Fibroblast of pulmonary artery (primary cell): ENCODE results near the gene CCL5.

ENCODE experiments used
- DNase-seq: peaks from one replicate; pipeline ENCODE4 v3.0.0-alpha.2; 2010; ENCODE audit warnings: low read depth
- H3K4me3 ChIP-seq: replicated peaks from 2 replicates; pipeline ENCODE4 v1.5.1; 2011; ENCODE audit warnings: low read depth, mild to moderate bottlenecking, control low read depth, low read length, moderate library complexity
- TF ChIP-seq, protein P1 (sequence below): IDR thresholded peaks from 2 replicates; pipeline ENCODE4 v1.5.1; 2011; ENCODE audit warnings: mild to moderate bottlenecking, control low read depth, low read length, inconsistent platforms; ENCODE audit errors: missing control alignments

The CCL5 gene

DNA sequence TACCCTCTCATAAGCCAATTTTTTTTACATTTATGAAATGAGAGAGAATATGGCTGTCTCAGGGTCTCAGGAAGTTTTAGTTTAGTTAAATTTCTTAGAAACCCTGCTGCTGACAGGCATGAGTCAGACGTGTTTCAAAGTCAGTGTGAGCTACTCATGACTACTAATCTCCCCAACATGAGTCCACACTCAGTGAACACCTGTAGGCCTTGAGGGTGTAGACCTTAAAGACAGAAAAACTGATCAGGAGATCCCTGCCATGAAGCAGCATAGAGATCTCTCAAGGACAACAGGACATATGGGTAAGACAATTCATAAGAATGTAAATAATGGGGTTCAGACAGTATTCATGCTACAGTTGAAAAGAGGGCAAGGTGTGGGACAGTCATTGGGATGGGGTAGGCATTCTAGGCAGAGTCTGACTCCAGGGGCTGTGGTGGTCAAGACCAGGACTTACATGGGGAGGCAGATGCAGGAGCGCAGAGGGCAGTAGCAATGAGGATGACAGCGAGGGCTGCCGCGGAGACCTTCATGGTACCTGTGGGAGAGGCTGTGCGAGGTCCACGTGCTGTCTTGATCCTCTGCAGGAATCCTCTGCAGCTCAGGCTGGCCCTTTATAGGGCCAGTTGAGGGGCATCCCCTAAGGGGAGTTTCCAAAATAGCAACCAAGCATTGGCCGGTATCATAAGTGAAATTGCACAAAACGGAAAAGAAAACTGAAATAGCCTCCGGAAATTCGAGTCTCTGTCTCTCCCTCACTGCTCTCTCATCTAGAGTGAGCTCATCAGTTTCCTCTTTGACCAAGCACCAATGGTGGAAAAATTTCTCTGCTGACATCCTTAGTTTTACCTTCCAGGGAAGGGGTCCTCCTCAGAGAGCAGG, at the start of gene CCL5:
TSS of gene CCL5 (minus strand) at position 588 of the 882 bp plus-strand sequence.
- DNase-seq = peak; percentile 59
- H3K4me3 ChIP-seq = no peak within 1 kb of the TSS

DNA sequence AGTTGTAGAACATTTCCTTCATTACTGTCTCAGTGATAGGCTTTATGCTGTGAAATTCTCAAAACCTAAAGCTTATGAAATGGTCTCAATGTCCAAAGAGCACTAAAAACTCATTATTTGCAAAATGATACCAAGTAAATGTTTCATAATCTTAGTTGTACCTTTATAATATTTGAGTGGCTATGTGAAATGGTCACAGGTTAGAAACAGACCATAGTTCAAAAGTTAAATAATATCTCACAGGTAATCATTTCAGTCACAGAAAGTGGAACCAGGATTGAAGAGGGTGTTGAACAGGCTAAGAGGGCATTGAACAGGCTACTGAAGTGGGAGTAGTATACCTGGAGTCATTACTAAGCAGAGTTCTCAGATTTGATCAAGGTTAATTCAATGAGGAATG, 47.6 kb upstream of the CCL5 start:
- H3K4me3 ChIP-seq = no peak overlapping the region
- TF ChIP-seq, protein P1, sequence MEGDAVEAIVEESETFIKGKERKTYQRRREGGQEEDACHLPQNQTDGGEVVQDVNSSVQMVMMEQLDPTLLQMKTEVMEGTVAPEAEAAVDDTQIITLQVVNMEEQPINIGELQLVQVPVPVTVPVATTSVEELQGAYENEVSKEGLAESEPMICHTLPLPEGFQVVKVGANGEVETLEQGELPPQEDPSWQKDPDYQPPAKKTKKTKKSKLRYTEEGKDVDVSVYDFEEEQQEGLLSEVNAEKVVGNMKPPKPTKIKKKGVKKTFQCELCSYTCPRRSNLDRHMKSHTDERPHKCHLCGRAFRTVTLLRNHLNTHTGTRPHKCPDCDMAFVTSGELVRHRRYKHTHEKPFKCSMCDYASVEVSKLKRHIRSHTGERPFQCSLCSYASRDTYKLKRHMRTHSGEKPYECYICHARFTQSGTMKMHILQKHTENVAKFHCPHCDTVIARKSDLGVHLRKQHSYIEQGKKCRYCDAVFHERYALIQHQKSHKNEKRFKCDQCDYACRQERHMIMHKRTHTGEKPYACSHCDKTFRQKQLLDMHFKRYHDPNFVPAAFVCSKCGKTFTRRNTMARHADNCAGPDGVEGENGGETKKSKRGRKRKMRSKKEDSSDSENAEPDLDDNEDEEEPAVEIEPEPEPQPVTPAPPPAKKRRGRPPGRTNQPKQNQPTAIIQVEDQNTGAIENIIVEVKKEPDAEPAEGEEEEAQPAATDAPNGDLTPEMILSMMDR = no peak
- DNase-seq = no peak

More for the DNA sequence above, at the start of gene CCL5:
- TF ChIP-seq, protein P1 = no peak

DNA sequence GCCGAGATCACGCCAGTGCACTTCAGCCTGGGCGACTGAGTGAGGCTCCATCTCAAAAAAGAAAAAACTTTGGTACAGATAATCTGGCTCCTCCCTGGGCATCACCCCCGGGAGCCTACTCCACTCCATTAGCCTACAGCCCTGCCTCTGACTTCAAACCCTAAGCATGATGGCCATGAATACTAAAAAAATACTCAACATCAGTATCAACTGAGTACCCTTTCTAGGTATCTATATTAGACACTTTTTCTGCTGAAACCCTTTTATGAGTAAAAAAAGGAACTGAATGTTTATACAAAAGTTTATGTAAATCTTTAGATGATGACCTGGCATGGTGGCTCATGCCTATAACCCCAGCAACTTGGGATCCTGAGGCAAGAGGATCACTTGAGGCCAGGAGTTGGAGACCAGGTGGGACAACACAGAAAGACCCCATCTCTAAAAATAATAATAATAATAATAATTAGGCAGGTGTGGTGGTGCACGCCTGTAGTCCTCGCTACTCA, 43.5 kb upstream of the CCL5 start:
- DNase-seq = no peak
- TF ChIP-seq, protein P1 = no peak
- H3K4me3 ChIP-seq = no peak overlapping the region

DNA sequence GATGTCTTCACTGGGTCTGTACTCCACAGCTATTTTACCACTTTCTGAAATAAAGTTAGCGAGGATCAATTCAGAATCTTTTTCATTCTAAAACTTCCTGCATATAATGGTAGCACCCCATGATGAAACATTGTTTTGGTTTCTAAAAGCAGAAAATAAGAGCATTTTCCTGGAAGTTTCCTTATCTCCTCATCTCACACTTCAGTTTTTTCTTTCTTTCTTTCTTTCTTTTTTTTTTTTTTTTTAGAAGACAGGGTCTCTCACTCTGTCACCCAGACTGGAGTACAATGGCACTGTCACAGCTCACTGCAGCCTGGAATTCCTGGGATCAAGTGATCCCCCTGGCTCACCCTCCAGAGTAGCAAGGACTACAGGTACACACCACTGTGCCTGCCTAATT, 40.1 kb upstream of the CCL5 start:
- no peak for DNase-seq
- no peak overlapping the region for H3K4me3 ChIP-seq
- TF ChIP-seq, protein P1 = no peak

DNA sequence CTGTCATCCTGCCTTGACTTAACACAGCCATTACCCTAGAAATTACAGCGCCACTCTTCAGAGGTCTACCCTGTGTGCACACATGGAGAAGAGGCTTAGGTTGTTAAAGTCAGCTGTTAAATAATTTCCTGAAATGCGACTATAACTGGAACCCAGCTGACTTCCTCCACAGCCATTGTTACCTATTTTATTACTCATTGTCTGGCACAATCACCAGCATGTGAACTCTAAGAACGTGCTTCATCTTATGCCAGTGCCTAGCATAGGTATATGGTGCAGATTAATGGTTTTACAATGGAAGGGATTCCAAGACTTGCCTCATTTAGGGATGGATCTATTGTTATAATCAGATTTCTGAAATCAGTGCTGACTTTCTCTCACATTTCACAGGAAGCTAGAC, 38.5 kb upstream of the CCL5 start:
- no peak overlapping the region for H3K4me3 ChIP-seq
- TF ChIP-seq, protein P1 = no peak
- peak; percentile 10 for DNase-seq

DNA sequence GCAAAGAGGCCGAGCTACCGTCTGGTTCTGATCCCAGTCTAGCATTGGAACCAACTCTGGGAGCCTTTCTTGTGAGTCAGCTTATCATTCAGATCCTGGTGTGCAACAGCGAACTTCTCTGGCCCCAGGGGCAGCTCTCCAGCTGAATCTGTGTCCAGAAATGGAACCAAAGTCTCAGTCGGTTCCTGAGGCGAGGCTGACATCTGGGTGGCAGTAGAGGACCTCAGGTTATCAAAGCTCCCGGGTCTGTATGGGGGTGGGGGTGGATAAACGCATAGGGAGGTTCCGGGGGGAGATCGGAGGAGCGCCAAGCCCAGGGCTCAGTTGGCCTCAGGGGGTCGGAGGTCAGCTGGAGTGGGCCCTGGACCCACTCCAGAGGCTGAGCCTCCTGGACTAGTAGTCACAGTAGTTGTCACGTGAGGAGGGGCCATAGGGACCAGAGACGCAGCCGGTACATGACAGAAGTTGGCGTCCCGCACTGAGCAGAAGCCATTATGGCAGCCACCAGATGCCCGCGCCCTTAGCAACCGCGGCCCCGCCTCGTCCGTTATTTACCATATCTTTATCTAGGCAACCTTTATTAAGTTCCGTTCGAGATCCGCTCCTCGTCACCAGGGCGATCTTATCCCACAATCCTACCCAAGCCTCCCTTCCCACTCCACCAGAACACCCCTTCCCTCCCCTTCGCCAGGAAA, 37.5 kb upstream of the CCL5 start:
- TF ChIP-seq, protein P1 = no peak
- no peak for DNase-seq
- H3K4me3 ChIP-seq = no peak overlapping the region
